Muscle of back (tissue), 11 donors: ENCODE measurements around the gene GRM8. TPM values are rescaled to one million over a fixed set of nuclear protein-coding genes. Genes with fewer than 3 reads are reported as not detected.
"Not testable (repeated sequence)": the region's sequence is repeated elsewhere in the genome, so short reads cannot be mapped to it uniquely, and the experiment has no call there.

Experiments used
- DNase-seq, 3 donors: peaks; one replicate each; pipeline versions ENCODE4 v3.0.0 to v3.0.0-alpha.2; 2013
- polyA plus RNA-seq, 10 donors: library from polyadenylated mRNA; unstranded; fragments of 120-200 nt; gene quantifications; one replicate each; pipeline ENCODE4 v1.2.1, GENCODE V29; 2013; ENCODE audit not compliant: insufficient read length in 10 of 10

Gene GRM8
- polyA plus RNA-seq, 10 donors = 0.11 to 0.57 (median 0.30) TPM; not detected in 5

DNA sequence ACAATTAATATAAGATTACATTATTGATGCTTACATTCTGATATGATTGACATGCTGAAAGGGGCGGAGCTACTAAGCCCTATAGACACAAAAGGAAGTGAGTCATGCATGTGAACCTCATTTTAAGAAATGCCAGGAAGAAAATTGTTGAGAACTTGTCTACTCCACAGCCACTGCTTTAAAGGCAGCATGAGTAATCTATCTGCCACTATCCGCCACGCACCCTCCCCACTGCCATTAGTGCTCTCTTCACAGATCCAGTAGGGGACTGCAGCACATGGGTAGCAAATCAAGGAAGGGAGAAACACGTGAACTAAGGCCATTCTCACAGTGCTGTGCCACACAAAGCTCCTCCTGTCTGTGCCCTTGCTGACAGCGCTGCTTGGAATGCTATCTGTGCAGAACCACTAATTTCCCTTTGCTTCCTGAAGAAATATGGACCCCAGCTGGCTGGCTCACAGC is 524.8 kb downstream of the GRM8 start:
- peak in 1 of 3 donors; percentile 28 for DNase-seq

DNA sequence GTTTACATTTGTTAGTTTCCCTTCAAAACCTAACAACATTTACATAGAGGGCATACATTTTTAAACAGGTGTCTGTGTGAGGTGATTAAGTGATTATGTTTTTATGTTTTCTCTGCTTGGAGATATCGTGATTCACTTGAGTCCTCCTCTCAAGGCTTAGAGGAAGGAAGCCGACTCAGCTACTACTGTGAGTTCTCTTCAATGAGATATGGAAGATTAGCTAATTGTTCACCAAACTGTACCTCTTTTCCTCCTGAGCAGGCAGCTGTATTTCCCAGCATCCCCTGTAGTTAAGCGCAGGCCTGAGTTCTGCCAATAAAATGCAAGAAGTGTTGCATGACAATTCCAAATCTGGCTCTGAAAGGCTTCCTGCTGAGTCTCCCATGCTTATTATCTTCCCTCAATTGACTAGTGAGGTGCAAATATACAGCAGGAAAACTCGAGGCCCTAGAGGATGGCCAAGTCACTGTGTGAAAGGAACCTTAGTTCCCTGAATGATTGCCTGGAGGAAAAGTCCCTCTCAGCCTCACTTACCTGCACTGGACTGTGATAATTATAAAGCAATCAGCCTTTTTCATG is 528.7 kb downstream of the GRM8 start:
- no peak for DNase-seq

DNA sequence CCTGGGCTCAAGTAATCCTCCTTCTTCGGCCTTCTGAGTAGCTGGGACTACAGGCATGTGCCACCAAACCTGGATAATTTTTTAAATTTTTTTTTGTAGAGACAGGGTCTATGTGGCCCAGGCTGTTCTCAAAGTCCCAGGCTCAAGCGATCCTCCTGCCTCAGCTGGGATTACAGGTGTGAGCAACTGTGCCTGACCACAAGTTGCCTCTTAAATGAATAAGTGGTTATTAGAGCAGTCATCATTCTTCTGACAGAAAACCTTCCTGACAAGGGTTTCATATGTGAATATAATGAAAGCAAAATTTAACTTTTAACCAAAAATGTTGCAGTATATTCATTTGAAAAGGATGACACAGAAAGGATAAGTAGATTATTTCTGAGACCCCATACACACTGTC is 532.5 kb downstream of the GRM8 start:
- DNase-seq = no peak

DNA sequence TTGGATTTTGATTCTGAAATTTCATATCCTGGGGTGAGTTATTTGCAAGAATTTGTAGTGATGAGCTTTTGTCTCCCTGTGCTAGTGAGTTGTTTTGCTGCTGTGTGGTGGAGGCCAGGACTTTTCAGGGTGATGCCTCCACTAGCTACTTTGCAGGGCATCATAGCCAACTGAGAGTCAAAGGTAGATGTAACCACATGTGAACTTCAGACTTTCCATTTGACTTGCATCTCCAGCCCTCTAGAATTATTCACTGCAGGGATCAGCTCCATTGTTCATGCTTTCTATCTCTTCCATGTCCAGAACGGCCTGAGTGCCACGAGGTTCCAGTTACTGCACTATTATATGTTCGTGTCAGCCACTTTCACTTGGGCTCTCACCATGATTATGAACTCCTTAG is 534.3 kb downstream of the GRM8 start:
- no peak for DNase-seq

DNA sequence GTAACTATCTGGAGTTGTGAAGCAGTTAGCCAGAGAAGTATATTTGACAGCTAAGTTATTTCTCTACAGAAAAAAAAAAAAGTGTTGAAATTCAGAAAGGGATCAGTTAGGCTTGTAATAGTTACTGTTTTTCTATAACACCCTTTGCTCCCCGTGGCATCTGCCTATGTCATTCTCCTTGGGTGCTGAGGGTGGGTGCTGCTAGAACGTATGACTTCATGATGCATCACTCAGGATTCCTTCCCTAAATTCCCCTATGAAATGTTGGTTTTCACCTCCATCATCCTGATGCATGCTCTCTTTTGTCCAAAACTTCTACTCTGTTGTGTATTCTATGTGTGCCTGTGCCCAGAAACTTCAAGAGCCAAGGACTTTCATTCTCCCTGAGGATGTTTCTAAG is 536.4 kb downstream of the GRM8 start:
- no peak for DNase-seq

DNA sequence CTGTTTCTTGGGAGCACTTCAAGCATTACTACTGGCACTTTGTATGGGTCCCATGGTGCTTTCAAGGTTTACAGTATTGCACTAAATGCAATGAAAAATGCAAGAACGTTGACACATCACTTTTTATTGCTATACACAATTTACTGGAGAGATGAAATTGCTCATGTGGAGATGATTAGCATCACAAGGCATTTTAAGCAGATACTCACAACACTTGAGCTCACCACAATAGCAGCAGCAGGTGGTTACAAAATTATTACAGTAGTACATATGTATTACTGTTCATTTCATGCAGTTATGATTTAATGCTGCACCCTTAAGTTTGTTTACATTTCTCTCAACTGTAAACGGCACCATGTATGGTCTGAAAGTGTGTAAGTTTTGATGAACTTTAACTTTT is 537.7 kb downstream of the GRM8 start:
- no peak for DNase-seq

DNA sequence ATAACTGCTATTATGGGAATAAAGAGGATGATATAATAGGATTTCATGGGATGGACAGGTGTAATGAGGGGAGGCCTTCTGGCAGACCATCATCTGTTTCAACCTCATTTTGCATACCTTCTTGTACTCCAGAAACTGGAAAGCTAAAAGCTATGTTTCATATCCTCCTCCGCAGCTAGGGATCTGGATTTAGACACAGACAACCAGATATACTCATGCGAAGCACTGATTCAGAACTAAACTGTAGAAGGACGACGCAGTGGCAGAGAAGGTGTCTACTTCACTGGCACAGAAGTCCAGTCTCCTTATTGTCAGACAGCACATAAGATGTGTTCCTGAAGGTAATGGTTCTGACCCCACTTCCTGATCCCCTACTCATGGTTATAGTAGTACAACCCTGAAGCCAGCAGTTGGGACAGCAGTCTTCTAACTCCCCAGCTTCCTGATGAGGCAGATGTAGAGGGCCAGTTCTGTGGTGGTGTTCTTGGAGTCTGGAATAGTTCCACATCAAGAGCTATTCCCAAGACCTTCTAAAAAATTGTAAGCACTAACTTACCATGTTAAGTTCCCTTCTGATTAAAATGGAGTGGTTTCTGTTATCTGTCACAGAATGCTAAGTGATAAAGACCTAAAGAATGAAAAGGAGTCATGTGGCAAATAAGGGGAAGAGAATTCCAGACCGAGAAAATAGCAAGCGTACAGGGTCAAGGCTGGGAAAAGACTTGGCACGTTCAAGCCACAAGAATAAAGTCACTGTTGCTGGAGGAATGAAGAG is 550.3 kb downstream of the GRM8 start:
- peak in 1 of 3 donors; percentile 7 for DNase-seq

DNA sequence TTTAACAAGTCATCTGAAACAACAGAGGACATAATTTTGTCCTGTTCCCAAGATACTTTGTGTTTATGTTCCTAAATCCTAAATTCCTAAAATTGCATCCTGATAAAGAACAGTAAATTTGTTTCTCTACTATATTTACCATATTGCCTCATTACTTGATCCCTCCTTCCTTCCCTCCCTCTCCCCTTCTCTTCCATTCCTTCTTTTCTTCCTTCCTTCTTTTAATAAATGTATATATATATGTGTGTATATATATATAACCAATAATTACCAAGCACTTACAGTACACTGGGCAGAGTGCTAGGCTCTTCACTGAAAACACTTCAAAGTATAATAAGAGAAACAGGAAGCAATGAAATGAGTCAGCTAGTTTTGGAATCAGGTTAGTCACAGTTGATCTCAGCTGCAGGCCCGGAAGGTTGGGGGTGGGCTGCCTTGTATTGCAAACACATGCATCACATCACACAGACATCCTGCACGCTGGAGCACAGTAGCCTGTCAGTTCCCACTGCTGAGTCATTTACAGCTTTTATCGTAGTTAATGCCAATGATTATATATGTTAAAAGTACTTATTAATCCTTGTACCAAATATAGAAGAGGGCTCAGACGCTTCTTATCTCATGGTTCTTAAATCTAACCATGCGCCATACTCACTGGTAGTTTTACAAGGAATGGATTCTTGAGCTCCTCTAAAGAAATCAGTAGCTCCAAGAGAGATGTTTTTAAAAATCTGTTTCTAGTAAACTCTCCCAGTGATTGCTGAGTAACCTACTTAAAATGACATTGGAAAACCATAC is 551.7 kb downstream of the GRM8 start:
- DNase-seq = peak; percentile 5 to 89 (median 28)

DNA sequence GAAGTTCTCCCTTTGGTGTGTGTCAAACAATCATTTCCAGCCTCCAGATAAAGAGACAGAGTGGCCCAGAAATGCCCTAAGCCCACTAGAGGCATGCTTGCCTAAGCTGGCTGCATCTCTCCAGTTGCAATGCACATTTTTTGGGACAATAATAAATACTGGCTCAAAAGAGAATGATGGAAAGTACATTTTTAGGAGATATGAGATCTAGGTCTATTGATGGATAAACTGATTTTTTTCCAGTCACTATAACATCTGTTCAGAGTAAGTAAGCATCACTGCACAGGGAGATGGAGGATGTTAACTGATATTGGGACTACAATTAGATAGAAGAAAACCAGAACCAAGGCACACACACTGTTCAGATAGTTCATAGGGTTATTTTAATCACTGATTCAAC is 553.0 kb downstream of the GRM8 start:
- DNase-seq = no peak

DNA sequence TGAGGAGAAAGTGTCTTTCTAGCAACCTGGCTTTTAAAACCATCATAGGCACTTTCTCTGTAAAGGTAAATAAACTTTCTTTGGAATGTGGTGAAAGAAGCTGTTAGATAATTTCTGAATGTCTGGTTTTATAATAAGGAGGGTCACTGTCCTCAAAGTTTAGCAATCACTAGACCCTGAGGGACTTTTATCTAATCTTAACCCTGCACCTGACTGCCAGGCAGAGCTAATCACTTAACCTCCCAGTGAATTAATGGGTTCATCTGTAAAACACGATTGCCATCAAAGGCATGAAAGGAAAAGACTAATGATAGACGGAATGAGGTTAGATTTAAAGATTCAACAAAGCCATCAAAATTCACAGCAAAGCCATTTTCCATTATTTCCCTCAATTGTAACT is 553.8 kb downstream of the GRM8 start:
- no peak for DNase-seq

DNA sequence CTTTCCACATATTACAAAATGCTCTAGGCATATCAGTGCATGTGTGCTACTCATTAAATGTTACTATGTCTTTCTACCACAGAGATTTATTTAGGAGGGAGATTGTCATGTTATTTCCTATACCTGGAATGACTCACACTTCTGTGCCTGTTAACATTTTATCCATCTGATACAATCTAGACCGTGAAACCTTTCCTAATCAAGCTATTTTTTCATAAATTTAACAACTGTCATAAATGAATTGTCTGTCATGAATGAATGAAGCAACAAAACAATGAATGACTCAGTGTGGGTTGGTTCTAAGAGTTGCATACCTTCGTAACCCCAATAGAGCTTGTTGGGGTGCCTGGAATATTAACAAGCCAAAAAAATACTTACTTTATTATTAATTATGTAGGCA is 554.3 kb downstream of the GRM8 start:
- no peak for DNase-seq

DNA sequence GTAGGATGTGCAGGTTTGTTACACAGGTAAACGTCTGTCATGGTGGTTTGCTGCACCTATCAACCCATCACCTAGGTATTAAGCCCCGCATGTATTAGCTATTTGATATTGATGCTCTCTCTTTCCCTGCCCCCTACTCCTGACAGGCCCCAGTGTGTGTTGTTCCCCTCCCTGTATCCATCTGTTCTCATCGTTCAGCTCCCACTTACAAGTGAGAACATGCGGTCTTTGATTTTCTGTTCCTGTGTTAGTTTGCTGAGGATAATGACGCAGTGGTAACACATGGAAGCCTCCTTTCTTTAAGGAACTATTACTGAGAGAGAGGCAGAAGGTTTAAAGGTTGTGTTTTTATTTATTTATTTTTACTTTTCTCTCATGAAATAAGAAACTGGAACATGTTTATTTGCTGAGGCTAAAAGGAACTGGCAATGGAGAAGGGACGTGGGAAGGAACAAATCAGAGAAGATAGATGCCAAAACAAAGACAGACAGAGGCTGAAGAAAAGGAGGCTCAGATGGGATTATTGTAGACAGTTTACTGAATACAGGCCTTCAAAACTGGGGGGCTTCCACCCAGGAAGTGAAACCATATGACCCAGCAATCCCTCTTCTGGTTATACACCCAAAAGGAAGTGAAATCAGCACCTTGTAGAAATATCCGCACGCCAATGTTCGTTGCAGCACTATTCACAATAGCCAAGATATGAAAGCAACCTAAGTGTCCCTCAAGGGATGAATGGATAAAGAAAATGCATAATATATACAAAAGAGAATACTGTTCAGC is 556.3 kb downstream of the GRM8 start:
- DNase-seq = no peak

DNA sequence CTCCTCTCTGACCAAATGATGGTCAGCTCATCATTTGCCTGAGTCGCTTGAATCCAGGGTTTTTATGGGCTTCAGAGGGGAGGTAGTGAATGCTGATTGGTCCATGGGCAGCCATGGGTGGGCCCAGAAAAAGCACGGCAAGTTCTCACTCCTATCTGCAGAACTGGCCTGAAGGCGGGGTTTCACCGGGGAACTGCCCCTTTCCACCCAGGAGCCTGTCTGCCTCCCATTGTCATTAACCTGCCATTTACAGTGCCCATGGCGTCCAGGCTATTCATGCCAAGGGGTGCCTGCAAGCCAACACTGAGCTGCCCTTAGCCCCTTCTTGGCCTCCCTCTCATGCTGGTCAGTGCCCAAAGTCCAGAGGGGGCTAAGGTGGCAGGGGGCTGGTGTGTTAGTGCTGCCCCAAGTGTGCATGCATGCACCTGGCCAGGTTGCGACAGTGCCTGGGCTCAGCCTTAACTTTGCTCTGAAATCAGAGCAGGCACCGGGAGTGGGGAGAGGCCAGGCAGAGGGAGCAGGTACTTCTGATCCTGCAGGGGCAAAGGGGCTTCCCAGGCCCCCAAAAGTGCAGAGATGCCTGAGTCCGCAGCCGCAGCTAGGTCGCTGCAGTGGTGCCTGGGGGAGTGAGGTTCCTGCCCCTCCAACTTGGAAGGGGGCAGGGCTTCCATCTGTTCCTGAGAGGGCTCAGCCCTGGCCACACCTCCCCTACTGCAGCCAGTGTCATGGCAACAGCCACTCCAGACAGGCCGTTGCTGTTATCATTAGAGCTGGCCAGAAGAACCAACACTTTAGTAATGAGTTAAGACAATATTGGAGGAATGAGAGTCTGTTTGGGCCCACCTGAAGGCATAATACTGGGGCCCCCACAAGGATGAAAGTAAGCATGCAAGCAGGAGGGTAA is 561.6 kb downstream of the GRM8 start:
- DNase-seq = no peak

DNA sequence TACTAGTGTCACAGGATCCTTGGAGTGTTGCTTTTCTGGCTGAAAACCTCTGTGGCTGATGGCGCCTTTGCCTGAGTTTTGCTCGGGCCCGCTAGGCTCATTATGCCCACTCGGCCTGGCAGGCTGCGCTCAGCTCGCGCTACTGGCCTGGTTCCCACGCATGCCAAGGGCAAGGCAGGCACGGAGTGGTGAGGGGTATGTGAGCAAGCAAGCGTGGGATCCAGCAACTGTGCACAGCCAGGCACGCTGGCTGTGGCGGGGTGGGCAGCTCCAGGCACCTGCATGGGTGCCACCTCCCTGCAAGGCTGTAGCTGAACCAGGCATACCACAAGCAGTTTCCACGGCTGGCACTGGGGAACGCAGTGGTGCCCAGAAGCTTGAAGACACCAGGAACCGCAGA is 562.6 kb downstream of the GRM8 start:
- DNase-seq = no peak

DNA sequence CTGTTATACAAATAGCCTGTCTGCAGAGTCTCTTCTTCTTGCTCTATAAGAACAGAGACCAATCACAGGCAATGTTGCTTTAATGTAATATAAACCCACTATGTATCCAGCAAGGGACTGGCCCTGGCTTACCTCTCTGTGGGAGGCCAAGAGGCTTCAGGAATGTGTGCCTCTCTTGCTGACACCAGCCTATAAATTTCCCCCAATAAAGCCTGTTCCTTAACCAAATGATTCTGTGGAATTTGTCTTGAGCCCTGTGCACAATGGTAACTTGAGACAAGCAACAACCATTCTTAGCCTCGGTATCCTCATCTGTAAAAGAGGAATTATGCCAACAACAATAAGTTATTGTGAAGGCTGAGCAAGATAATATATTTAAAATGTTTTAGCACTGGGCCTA is 563.7 kb downstream of the GRM8 start:
- peak in 1 of 3 donors; percentile 37 for DNase-seq

DNA sequence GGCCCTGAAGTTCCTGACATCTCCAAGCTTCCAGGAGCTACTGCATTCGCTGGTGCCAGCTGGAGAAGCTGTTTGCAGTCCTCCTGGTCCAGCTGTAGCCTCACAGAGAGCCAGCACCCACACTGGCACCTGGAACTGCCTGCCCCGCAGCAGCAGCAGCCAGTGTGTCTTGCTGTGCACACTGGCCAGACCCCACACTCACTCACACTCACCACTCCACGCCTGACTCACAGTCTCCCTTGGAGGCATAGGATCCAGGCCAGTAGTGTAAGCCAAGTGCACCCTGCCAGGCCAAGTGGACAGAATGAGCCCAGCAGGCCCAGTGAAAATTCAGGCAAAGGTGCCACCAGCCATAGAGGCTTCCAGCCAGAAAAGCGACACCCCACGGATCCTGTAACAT is 566.3 kb downstream of the GRM8 start:
- DNase-seq = no peak

DNA sequence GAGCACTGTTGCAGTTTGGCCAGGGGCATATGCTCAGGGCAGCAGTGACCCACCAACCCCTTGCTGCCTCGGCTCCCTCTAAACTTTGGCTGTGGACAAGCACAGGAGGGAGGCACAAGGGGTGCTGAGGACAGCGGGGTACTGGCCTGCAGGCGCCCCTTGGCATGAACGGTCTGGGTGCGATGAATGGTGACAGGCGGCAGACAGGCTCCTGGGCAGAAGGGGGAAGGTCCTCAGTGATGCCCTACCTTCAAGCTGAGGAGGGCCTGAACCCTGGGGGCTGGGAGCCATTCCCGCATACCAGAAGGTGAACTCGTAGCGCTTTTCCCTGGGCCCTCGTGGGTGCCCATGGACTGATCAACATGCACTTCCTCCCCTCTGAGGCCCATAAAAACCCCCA is 567.1 kb downstream of the GRM8 start:
- no peak for DNase-seq

DNA sequence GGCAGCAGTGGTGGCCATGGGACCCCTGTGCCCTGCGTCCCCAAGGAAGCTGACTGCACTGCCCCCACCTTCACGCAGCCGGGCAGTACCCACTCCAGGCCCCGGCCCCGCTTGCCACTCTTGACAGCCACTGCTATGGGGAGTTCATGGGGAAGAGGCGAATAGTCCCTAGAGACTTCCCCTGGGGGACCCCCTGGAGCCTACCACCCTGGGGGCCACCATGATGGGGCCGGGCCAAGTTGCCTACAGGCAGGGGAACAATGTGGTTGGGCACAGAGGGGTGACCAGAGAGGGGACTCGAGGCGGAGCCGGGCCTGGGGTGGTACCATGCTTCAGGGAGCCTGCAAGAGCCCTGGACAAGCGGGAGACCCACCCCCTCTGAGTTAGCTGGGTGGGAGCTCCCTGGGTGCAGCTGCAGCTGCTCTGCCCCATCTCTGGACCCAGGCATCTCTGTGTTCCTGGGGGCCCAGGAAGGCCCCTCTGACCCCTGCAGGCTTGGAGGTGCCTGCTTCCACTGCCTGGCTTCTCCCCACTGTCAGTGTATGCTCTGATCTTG is 567.6 kb downstream of the GRM8 start:
- DNase-seq = no peak

DNA sequence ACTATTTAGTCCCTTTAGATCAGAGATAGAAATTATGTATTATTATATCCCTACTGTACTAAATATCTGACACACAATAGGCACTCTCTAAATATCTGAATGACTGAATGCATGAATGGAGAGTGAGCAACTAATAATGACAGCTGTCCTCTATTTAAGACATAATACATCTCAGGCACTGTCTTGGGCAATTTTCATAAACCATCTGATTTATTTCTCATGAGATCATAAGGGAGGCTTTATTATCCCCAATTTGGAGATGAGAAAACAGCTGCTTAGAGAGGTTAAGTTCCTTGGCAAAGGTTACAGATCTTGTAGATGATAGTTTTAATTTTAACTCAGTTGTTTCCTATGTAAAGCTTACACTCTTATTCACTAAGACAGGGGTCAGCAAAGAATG is 570.6 kb downstream of the GRM8 start:
- DNase-seq = no peak

DNA sequence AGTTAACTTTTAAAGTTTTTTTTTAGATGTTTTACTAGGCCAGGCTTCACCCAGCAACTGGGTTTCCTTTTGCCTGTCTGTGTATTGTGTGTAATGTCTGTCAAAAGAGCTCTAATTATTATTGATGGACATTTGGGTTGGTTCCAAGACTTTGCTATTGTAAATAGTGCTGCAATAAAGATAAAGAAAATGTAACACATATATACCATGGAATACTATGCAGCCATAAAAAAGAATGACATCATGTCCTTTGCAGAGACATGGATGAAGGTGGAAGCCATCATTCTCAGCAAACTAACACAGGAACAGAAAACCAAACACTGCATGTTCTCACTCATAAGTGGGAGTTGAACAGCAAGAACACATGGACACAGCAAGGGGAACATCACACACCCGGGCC is 584.0 kb downstream of the GRM8 start:
- not testable (repeated sequence) for DNase-seq

DNA sequence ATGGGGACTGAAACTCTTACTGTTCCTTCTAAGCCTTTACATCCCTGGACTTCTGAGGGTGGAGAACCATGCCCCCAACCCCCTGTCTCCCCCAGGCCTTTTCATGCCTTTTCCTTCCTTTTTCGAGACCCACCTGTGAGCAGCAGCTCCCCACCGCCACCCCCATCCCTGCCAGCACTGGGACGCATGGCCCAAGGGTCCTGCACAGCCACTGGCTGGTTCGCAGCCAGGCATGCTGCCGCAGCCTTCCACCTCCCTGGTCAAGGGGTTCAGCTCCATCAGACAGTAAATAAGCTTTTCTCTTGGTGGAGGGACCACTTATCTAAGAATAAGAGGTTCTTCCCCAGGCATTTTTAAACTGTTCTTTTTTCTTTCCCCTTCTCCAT is 584.4 kb downstream of the GRM8 start:
- no peak for DNase-seq
